BLaER1 treated with 17β-estradiol and CSF1 and Interleukin-3, amounts not matched to agents 10 nM and 100 nM (cell line): Measurements from ENCODE around the gene NEMP1.
"Not testable (repeated sequence)": the region's sequence is repeated elsewhere in the genome, so short reads cannot be mapped to it uniquely, and the experiment has no call there.

Source experiments
- H3K27ac ChIP-seq, 11 experiments: shearing (Covaris generic); formaldehyde crosslinking; 2 replicates each; pipeline ENCODE4 v1.8.1; 2022
- H3K27me3 ChIP-seq, 11 experiments: shearing (Covaris generic); formaldehyde crosslinking; 2 replicates each; pipeline ENCODE4 v1.8.1; 2022
- H3K36me3 ChIP-seq, 11 experiments: shearing (Covaris generic); formaldehyde crosslinking; 2 replicates each; pipeline ENCODE4 v1.8.1; 2022
- H3K4me1 ChIP-seq, 10 experiments: shearing (Covaris generic); formaldehyde crosslinking; 2 replicates each; pipeline ENCODE4 v1.8.1; 2022
- H3K4me2 ChIP-seq, 11 experiments: shearing (Covaris generic); formaldehyde crosslinking; 2 replicates each; pipeline ENCODE4 v1.8.1; 2022
- H3K4me3 ChIP-seq, 10 experiments: shearing (Covaris generic); formaldehyde crosslinking; 2 replicates each; pipeline ENCODE4 v1.8.1; 2022
- H3K9ac ChIP-seq, 11 experiments: shearing (Covaris generic); formaldehyde crosslinking; 2 replicates each; pipeline ENCODE4 v1.8.1; 2022
- H3K9me3 ChIP-seq, 11 experiments: shearing (Covaris generic); formaldehyde crosslinking; replicated peaks in 1 of 11; 2 replicates each; pipeline ENCODE4 v1.8.1; 2022
- H4K20me1 ChIP-seq, 11 experiments: shearing (Covaris generic); formaldehyde crosslinking; 2 replicates each; pipeline ENCODE4 v1.8.1; 2022
- Cebpa-rat ChIP-seq, 11 experiments: shearing (Covaris generic); IDR thresholded peaks; 2 replicates each; pipeline ENCODE4 v1.8.1; 2022

The NEMP1 gene

DNA sequence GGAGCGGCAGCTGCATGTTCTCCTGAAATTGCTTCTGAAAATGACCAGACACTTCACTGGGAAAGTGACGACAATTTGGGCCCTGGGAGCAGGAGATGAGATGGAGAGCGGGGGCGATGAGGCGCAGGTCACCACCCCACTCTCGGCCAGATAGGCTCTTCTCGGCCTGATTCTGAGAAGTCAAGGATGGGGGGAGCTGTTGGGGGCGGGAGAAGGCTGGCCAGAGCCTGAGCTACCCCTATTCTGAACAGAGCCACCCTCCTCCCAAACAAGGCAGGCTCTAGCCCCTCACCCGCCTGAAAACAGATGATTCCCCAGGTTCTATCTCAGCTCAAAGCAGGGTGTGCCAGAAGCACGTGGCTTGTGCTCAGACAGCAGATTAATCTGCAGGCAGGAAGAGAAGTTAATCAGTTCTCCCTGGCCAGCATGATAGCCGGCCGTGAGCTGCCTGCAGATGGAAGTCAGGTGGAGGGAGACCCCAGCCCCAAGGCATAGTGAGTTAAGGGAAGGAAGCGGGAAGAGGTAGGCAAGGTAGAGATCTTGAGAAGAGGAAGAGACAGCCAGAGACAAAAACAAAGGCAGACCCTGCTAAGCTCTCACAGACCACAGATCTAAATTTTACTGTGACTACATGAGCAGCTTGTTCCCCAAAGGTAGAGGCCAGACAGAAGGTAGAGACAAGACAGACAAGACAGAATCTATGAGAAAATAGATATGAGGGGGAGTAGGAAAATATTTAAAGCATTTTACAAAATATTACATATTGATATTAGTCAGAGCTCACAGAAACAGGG, 51.4 kb downstream of the NEMP1 start:
- no peak overlapping the region for H3K9ac ChIP-seq
- H3K36me3 ChIP-seq = no peaks in the 10 kb centered on the region
- H3K27me3 ChIP-seq = no peaks in the 10 kb centered on the region
- no peak for TF ChIP-seq Cebpa-rat (IDR thresholded peaks at IDR 0.05)
- H3K27ac ChIP-seq = no peak overlapping the region
- peak overlapping the region in 3 of 11 experiments; percentile 3 to 27 (median 5); a peak in 2 of 22 replicates for H3K4me2 ChIP-seq
- peaks cover 11 to 22% (median 16%) of the 10 kb centered on the region in 10 experiments for H3K4me1 ChIP-seq
- no peaks in the 10 kb centered on the region for H4K20me1 ChIP-seq
- H3K4me3 ChIP-seq = no peak overlapping the region
- H3K9me3 ChIP-seq = no peaks in the 10 kb centered on the region

DNA sequence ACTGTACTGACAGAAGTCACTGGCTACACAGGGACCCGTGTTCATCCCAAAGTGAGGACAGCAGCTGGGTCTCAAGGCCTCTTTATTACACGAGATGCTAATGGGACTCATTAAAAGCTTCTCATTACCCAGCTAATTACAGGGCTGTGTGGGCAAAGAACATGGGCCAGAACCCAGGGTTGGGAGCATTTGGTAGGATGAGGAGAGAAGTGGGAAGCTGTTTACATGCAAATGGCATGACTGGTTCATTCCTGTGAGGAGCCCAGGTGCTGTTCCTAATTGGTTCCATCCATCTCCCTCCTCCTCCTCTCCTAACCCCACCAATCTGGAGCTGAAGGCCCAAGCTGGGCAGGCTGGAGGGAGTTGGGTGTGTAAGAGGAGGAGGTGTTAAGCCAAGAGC, 53.4 kb downstream of the NEMP1 start:
- TF ChIP-seq Cebpa-rat (IDR thresholded peaks at IDR 0.05) = no peak
- Histone ChIP-seq H3K9me3 (no peaks in the 10 kb centered on the region), H3K27me3 (no peaks in the 10 kb centered on the region), H3K36me3 (no peaks in the 10 kb centered on the region), H3K27ac (no peak overlapping the region), H4K20me1 (no peaks in the 10 kb centered on the region), H3K4me1 (peaks cover 0 to 16% (median 8%) of the 10 kb centered on the region in 10 experiments; a peak in 12 of 20 replicates), H3K4me3 (no peak overlapping the region), H3K4me2 (no peak overlapping the region), H3K9ac (no peak overlapping the region)

DNA sequence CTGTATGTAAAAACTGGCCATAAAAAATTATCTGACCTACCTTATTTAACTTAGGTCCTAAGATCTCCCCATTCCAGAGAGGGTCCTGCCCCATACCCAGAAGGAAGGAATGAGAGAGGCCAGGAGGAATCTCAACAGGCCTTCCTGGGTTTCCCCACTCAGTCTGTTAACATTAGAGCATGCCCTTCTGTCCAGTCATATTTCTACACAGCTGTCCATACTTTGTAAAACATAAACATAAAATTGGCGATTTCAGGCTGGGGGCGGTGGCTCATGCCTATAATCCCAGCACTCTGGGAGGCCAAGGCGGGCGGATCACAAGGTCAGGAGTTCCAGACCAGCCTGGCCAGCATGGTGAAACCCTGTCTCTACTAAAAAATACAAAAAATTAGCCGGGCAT, 56.3 kb downstream of the NEMP1 start:
- peaks cover 0 to 33% (median 7%) of the 10 kb centered on the region in 10 experiments; a peak in 12 of 20 replicates for H3K4me1 ChIP-seq
- H3K4me3 ChIP-seq, H3K27me3 ChIP-seq, H3K4me2 ChIP-seq, H4K20me1 ChIP-seq, H3K27ac ChIP-seq, H3K36me3 ChIP-seq, H3K9me3 ChIP-seq, H3K9ac ChIP-seq: not testable (repeated sequence)

DNA sequence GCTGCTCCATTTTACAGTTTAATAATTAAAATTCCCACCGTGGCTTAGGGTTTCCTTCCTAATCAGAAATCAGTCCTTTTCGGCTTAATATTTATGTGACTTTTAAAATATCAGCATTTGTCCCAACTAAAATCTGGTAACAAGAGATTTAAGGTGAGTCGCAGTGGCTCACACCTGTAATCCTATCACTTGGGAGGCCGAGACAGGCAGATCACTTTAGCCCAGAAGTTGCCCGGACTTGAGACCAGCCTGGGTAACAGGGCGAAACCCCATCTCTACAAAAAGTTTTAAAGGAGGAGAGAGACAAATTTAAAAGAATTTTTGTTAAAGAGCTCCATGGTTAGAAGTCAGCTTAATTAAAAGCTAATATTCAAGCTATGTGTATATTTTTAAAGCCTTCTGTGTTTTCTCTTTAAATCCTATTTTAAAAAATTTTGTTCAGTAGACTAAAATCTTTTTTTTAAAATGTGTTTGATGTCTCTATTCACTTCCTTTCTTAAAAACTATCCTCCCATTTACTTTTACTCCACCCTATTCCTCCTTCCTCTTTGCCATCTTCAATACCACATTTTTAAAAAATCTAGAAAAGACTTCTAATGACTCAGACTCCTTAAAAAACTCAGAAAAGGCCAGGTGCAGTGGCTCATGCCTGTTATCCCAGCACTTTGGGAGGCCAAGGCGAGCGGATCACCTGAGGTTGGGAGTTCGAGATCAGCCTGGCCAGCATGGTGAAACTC, 58.4 kb downstream of the NEMP1 start:
- H3K4me3 ChIP-seq = no peak overlapping the region
- H3K27me3 ChIP-seq = no peaks in the 10 kb centered on the region
- H3K4me2 ChIP-seq = peak overlapping the region in 6 of 11 experiments; percentile 5 to 72 (median 54); a peak in 11 of 22 replicates
- no peaks in the 10 kb centered on the region for H3K9me3 ChIP-seq
- TF ChIP-seq Cebpa-rat (IDR thresholded peaks at IDR 0.05) = no peak
- no peak overlapping the region for H3K9ac ChIP-seq
- H3K27ac ChIP-seq = peak overlapping the region in 3 of 11 experiments; percentile 16 to 38 (median 33); a peak in 2 of 22 replicates
- peaks cover 0 to 25% (median 7%) of the 10 kb centered on the region in 10 experiments; a peak in 11 of 20 replicates for H3K4me1 ChIP-seq
- H3K36me3 ChIP-seq = no peaks in the 10 kb centered on the region
- no peaks in the 10 kb centered on the region for H4K20me1 ChIP-seq

DNA sequence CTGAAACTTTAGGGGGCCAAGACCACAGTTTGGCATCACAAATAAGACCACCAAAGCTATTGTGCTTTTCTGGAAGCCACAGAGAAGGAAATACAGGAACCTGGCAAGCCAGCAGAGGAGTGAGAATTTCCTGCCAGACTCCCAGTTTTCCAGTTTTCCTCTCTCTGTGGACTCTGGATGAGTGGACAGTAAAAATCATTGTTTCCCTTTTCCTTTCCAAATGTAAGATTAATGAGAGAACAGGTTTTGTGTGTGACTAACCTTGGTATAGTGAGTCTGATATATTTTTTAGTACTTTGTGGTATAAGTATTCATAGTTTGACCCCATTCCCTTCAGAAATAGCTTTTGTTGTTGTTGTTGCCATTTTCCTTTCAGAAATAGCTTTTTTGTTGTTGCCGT, 59.7 kb downstream of the NEMP1 start:
- no peaks in the 10 kb centered on the region for H3K36me3 ChIP-seq
- no peak overlapping the region for H3K9ac ChIP-seq
- H3K4me1 ChIP-seq = peaks cover 0 to 25% (median 7%) of the 10 kb centered on the region in 10 experiments; a peak in 11 of 20 replicates
- no peak overlapping the region for H3K27ac ChIP-seq
- no peak for TF ChIP-seq Cebpa-rat (IDR thresholded peaks at IDR 0.05)
- H3K4me3 ChIP-seq = no peak overlapping the region
- H4K20me1 ChIP-seq = no peaks in the 10 kb centered on the region
- H3K4me2 ChIP-seq = peak overlapping the region in 1 of 11 experiments; percentile 3; a peak in 1 of 22 replicates
- H3K27me3 ChIP-seq = no peaks in the 10 kb centered on the region
- no peaks in the 10 kb centered on the region for H3K9me3 ChIP-seq

DNA sequence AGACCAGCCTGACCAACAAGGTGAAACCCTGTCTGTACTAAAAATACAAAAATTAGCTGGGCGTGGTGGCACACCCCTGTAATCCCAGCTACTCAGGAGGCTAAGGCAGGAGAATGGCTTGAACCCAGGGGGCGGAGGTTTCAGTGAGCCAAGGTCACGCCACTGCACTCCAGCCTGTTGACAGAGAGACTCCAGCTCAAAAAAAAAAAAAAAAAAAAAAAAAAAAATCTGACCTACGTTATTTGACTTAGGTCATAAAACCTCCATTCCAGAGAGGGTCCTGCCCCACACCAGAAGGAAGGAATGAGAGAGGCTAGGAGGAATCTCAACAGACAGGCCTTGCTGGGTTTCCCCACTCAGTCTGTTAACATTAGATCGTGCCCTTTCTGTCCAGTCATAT, 60.2 kb downstream of the NEMP1 start:
- H3K9ac ChIP-seq, H3K4me3 ChIP-seq, H3K9me3 ChIP-seq, H3K27ac ChIP-seq, H3K36me3 ChIP-seq, H3K27me3 ChIP-seq, H4K20me1 ChIP-seq, H3K4me2 ChIP-seq: not testable (repeated sequence)
- H3K4me1 ChIP-seq = peaks cover 0 to 25% (median 7%) of the 10 kb centered on the region in 10 experiments; a peak in 11 of 20 replicates

DNA sequence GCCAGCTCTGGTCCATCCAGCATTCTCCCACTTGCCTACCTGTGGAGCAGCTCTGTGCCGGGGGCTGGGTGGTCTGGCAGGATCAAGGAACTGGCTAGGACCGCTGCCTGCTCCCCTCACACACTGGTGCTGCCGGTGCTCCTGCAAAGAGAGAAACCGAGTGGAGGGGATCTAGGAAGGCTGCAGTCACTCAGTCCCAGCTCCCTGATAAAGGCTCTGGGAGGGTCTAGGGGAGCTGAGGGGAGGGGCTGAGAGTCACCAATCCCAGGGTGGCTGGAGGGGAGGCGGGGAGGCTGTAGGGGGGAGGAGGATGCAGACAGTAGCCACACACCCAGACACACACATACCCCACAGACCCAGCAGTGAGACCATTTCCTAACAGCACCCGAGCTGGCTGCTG, 62.2 kb downstream of the NEMP1 start, which contains the start of gene TAC3:
TSS of gene TAC3 (minus strand) at position 182 of the 400 bp plus-strand sequence. CDS start 732 bp downstream, outside the sequence.
- H3K36me3 ChIP-seq = no peaks in the 10 kb centered on the region
- H3K27ac ChIP-seq = no peak within 1 kb of the TSS
- no peaks in the 10 kb centered on the region for H3K9me3 ChIP-seq
- peaks cover 0 to 25% (median 7%) of the 10 kb centered on the region in 10 experiments; a peak in 11 of 20 replicates for H3K4me1 ChIP-seq
- no peaks in the 10 kb centered on the region for H3K27me3 ChIP-seq
- H4K20me1 ChIP-seq = no peaks in the 10 kb centered on the region
- H3K9ac ChIP-seq = no peak within 1 kb of the TSS
- H3K4me2 ChIP-seq = no peak within 1 kb of the TSS
- H3K4me3 ChIP-seq = no peak within 1 kb of the TSS
- TF ChIP-seq Cebpa-rat (IDR thresholded peaks at IDR 0.05) = no peak

DNA sequence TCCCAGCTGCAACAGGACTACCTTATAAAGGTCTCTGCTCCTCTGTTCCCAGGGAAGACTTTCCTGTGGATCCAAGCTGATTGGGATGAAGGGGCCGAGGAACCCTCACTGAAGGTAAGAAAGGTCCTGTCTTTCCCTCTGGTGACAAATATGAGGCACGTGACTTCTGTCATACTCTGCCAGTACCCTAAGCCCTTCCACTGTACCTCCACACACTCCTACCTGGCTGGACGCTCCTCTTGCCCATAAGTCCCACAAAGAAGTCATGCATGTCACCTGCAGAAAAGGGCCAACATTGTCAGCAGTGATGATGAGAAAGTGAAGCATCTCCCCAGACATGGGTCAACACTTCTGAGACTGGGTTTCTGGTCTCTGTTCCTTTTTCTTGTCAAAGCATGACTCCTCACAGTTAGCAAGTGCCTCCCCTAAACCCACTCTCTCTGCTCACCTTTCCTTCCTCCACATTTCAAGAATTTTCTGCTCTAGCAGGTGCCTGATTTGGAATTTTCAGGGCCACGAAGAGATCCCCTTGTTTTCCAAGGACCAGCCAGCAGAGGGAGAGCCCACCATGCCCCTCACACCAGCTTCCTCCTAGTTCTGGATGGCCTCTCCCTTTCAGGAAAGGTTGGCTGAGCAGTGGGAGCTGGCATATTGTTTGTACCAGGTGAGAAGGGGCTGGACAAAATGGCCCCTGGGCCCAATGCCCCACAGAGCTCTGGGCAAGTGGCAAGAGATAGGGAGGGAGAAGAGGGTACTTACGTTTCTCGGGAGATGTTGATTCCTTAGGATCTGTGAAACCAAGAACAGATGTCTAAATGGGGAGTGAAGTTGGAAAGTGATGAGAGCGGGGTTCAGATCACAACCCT, 65.8 kb downstream of the NEMP1 start:
- TF ChIP-seq Cebpa-rat (IDR thresholded peaks at IDR 0.05) = no peak
- no peak overlapping the region for H3K27ac ChIP-seq
- H3K36me3 ChIP-seq = no peaks in the 10 kb centered on the region
- H3K4me2 ChIP-seq = no peak overlapping the region
- H3K4me1 ChIP-seq = peaks cover 0 to 14% (median 0%) of the 10 kb centered on the region in 10 experiments; a peak in 7 of 20 replicates
- no peaks in the 10 kb centered on the region for H3K9me3 ChIP-seq
- no peaks in the 10 kb centered on the region for H4K20me1 ChIP-seq
- no peak overlapping the region for H3K9ac ChIP-seq
- no peak overlapping the region for H3K4me3 ChIP-seq
- H3K27me3 ChIP-seq = no peaks in the 10 kb centered on the region
